GM13976 (cell line): ENCODE measurements around the gene GNRHR.
A peak's percentile ranks its signal among the peaks of the same experiment; 100 is the strongest.

Experiments
- DNase-seq: peaks from one replicate; pipeline ENCODE4 v3.0.0; 2012; ENCODE audit warnings: low spot score
- CTCF ChIP-seq: IDR thresholded peaks from 2 replicates; pipeline ENCODE4 v1.5.1; 2012; ENCODE audit warnings: borderline replicate concordance, mild to moderate bottlenecking; ENCODE audit not compliant: insufficient read depth; ENCODE audit errors: extremely low read depth, missing control alignments, control extremely low read depth
- in situ Hi-C: fragments of 300-500 bp; cut with MboI; formaldehyde crosslinking; loops from one replicate; pipeline ENCODE4 v1.12.0; 2022; ENCODE audit warnings: low sequenced_read_pairs, mixed read lengths, inconsistent platforms; ENCODE audit not compliant: unreplicated experiment

The GNRHR gene

GRCh38 chr4:67751260-67751659 is 2.9 kb downstream of the GNRHR start:
- in situ Hi-C loops = no loop called here
- no peak for TF ChIP-seq CTCF
- no peak for DNase-seq

- no peak for TF ChIP-seq CTCF
- in situ Hi-C loops = no loop called here
- DNase-seq = no peak
Observed at GRCh38 chr4:67750691-67751090, 3.5 kb downstream of the GNRHR start.

GRCh38 chr4:67749286-67749685 is 4.9 kb downstream of the GNRHR start:
- in situ Hi-C loops = no loop called here
- no peak for TF ChIP-seq CTCF

GRCh38 chr4:67746797-67747495 is 7.2 kb downstream of the GNRHR start:
- in situ Hi-C loops = no loop called here
- peak; percentile 28 for TF ChIP-seq CTCF
- peak; percentile 18 for DNase-seq

More at GRCh38 chr4:67749286-67749685, 4.9 kb downstream of the GNRHR start:
- no peak for DNase-seq

GRCh38 chr4:67744561-67745283 is 9.5 kb downstream of the GNRHR start:
- in situ Hi-C loops = no loop called here
- no peak for TF ChIP-seq CTCF
- no peak for DNase-seq

GRCh38 chr4:67743194-67743593 is 11.0 kb downstream of the GNRHR start:
- TF ChIP-seq CTCF = no peak
- in situ Hi-C loops = no loop called here
- DNase-seq = no peak
